Endothelial cell of umbilical vein (primary cell): ENCODE results near the gene LMF1. TPM values are rescaled to one million over a fixed set of nuclear protein-coding genes. Genes with fewer than 3 reads are reported as not detected.
A peak's percentile ranks its signal among the peaks of the same experiment; 100 is the strongest.

Source experiments
- Bru-seq: library from RNA; stranded (reverse); fragments of 400-500 nt; gene quantifications from one replicate; lab custom pipeline; 2021; lab: Mats Ljungman, UMichigan
- BruChase-seq, 2 experiments: library from RNA; stranded (reverse); fragments of 400-500 nt; gene quantifications; one replicate each; lab custom pipeline; 2021; lab: Mats Ljungman, UMichigan
- BruUV-seq: library from RNA; stranded (reverse); fragments of 400-500 nt; replicated peaks from 2 replicates; lab custom pipeline; 2021; lab: Mats Ljungman, UMichigan
- CTCF ChIA-PET: fragments of 300-600, 350-600 bp; sonication (Branson Sonifier 250); formaldehyde crosslinking; loops from one replicate; lab custom pipeline; 2021; ENCODE audit warnings: antibody characterized with exemption, inconsistent platforms; lab: Charles Lee
- POLR2A ChIA-PET: fragments of 300-600, 350-600 bp; sonication (Branson Sonifier 250); formaldehyde crosslinking; loops from one replicate; lab custom pipeline; 2021; ENCODE audit warnings: antibody characterized with exemption, inconsistent platforms; lab: Charles Lee
- DNase-seq: peaks from one replicate; pipeline ENCODE4 v3.0.0-alpha.2; 2011; ENCODE audit warnings: low read depth, low spot score
- FAIRE-seq: peaks from 2 replicates; lab custom pipeline; 2011; peaks lifted over from hg19 to GRCh38; lab: Jason Lieb, UNC
- H2AFZ ChIP-seq: 2 replicates; pipeline ENCODE4 v1.6.0; 2012; ENCODE audit warnings: low read depth, low read length, control low read depth, inconsistent platforms
- H3K27ac ChIP-seq: 2 replicates; pipeline ENCODE4 v1.5.1; 2011; ENCODE audit warnings: low read depth, mild to moderate bottlenecking, control low read depth, low read length, moderate library complexity; ENCODE audit not compliant: insufficient read depth
- H3K27me3 ChIP-seq, 2 experiments: 2 replicates each; pipeline versions ENCODE4 v1.6.0 to v1.6.1; 2011; ENCODE audit warnings: low read length in 2 of 2, mixed read lengths in 1 of 2; ENCODE audit not compliant: control insufficient read depth in 2 of 2, insufficient read depth in 2 of 2
- H3K36me3 ChIP-seq, 2 experiments: 2 replicates in 1 of 2; 3 replicates in 1 of 2; pipeline ENCODE4 v1.5.1; 2011; ENCODE audit warnings: low read length in 2 of 2, mild to moderate bottlenecking in 1 of 2, moderate library complexity in 1 of 2; ENCODE audit not compliant: control insufficient read depth in 2 of 2, insufficient read depth in 2 of 2; ENCODE audit errors: extremely low read depth in 1 of 2
- H3K4me1 ChIP-seq: 3 replicates; pipeline ENCODE4 v1.5.1; 2011; ENCODE audit warnings: mild to moderate bottlenecking, low read length; ENCODE audit not compliant: control insufficient read depth, insufficient read depth; ENCODE audit errors: extremely low read depth
- H3K4me2 ChIP-seq: 2 replicates; pipeline ENCODE4 v1.6.1; 2011; ENCODE audit warnings: low read length, control low read depth, mixed read lengths; ENCODE audit not compliant: insufficient read depth
- H3K4me3 ChIP-seq, 3 experiments: fragments of 200-600 bp in 1 of 3; sonication (generic), shearing (Covaris generic) in 1 of 3; replicated peaks in 1 of 3; 2 replicates each; pipeline ENCODE4 v1.5.1; 2011 to 2016; ENCODE audit warnings: control low read depth in 3 of 3, low read length in 3 of 3, mild to moderate bottlenecking in 2 of 3, inconsistent platforms in 1 of 3, low read depth in 1 of 3, moderate library complexity in 1 of 3; ENCODE audit not compliant: insufficient read depth in 1 of 3
- H3K79me2 ChIP-seq: 2 replicates; pipeline ENCODE4 v1.6.0; 2012; ENCODE audit warnings: low read length, inconsistent platforms; ENCODE audit not compliant: control insufficient read depth, insufficient read depth
- H3K9ac ChIP-seq: replicated peaks from 2 replicates; pipeline ENCODE3; 2011; ENCODE audit warnings: low read length, control low read depth; ENCODE audit not compliant: insufficient read depth; ENCODE audit errors: extremely low read depth
- H3K9me1 ChIP-seq: replicated peaks from 3 replicates; pipeline ENCODE4 v1.6.0; 2011; ENCODE audit warnings: mild to moderate bottlenecking, low read length; ENCODE audit not compliant: control insufficient read depth, insufficient read depth; ENCODE audit errors: extremely low read depth
- H3K9me3 ChIP-seq: replicated peaks from 2 replicates; pipeline ENCODE4 v1.5.1; 2012; ENCODE audit warnings: low read length, inconsistent platforms; ENCODE audit not compliant: control insufficient read depth, insufficient read depth
- H4K20me1 ChIP-seq: replicated peaks from 2 replicates; pipeline ENCODE3; 2011; ENCODE audit warnings: mild to moderate bottlenecking, low read length; ENCODE audit not compliant: control insufficient read depth, insufficient read depth; ENCODE audit errors: extremely low read depth
- CTCF ChIP-seq, 2 donors: IDR thresholded peaks; 1 replicate in 1 of 2; 2 replicates in 1 of 2; pipeline ENCODE4 v1.5.1; 2011; ENCODE audit warnings: low read length in 2 of 2, mild to moderate bottlenecking in 2 of 2, moderate library complexity in 2 of 2, control low read depth in 1 of 2, inconsistent platforms in 1 of 2, low read depth in 1 of 2; ENCODE audit not compliant: insufficient read depth in 1 of 2; ENCODE audit errors: extremely low read depth in 1 of 2
- EZH2 ChIP-seq: IDR thresholded peaks from 2 replicates; pipeline ENCODE4 v1.6.1; 2012; ENCODE audit warnings: borderline replicate concordance, low read depth, mild to moderate bottlenecking, moderate library complexity, low read length, inconsistent platforms; ENCODE audit not compliant: severe bottlenecking
- FOS ChIP-seq: IDR thresholded peaks from 2 replicates; pipeline ENCODE4 v1.6.1; 2011; ENCODE audit warnings: mild to moderate bottlenecking, low read length, moderate library complexity, borderline replicate concordance; ENCODE audit not compliant: insufficient read depth
- GATA2 ChIP-seq: IDR thresholded peaks from 2 replicates; pipeline ENCODE4 v1.7.0; 2011; ENCODE audit warnings: low read depth, mild to moderate bottlenecking, moderate library complexity, mixed read lengths, low read length; ENCODE audit not compliant: insufficient read length, insufficient read depth
- JUN ChIP-seq: IDR thresholded peaks from 2 replicates; pipeline ENCODE4 v1.6.1; 2011; ENCODE audit warnings: borderline replicate concordance, low read depth; ENCODE audit not compliant: insufficient read length, insufficient read depth
- MAX ChIP-seq: IDR thresholded peaks from 2 replicates; pipeline ENCODE4 v1.6.1; 2011; ENCODE audit not compliant: insufficient read depth, insufficient read length
- MYC ChIP-seq: IDR thresholded peaks from one replicate; pipeline ENCODE4 v1.6.1; 2011; ENCODE audit warnings: mild to moderate bottlenecking, low read depth, low read length
- POLR2A ChIP-seq: IDR thresholded peaks from 2 replicates; pipeline ENCODE4 v1.6.1; 2012; ENCODE audit warnings: low read depth, mild to moderate bottlenecking, control low read depth, low read length
- POLR2AphosphoS5 ChIP-seq: IDR thresholded peaks from 2 replicates; pipeline ENCODE4 v1.6.1; 2012; ENCODE audit warnings: low read depth, mild to moderate bottlenecking, control low read depth, low read length, moderate library complexity; ENCODE audit not compliant: insufficient read depth
- dilution Hi-C: fragments of 300-500 bp; cut with MboI; formaldehyde crosslinking; loops from one replicate; pipeline ENCODE4 v1.15.0; 2019; ENCODE audit warnings: low sequenced_read_pairs; ENCODE audit not compliant: extremely low pct_ligation_motif_present
- intact Hi-C: fragments of 100-400 bp; cut with micrococcal nuclease; formaldehyde crosslinking; loops from one replicate; pipeline ENCODE4 v1.10.0; 2022
- long read RNA-seq: library from polyadenylated mRNA; stranded (forward); transcript quantifications from one replicate; pipeline ENCODE4 v2.0.0, GENCODE V29; 2021
- polyA minus RNA-seq, 3 experiments: library from RNA; depleted of rRNA, polyadenylated mRNA; stranded (reverse); fragments of >200 nt; gene quantifications; 1 replicate in 1 of 3; 2 replicates in 2 of 3; pipeline ENCODE4 v1.2.3, GENCODE V29; 2011
- polyA plus RNA-seq, 4 experiments: library from polyadenylated mRNA; depleted of rRNA in 3 of 4; stranded (reverse) in 3 of 4; unstranded in 1 of 4; fragments of >200 nt; gene quantifications; 2 replicates each; pipeline versions ENCODE4 v1.2.1 to v1.2.3, GENCODE V29; 2011 to 2012; ENCODE audit warnings: missing spikeins in 1 of 4
- total RNA-seq: library from RNA; stranded (reverse); gene quantifications from 2 replicates; pipeline ENCODE4 v1.2.3, GENCODE V29; 2021

The LMF1 gene
- total RNA-seq (12.5 and 17.8 TPM in 2 replicates), polyA plus RNA-seq (14.3 and 17.8 TPM in 2 replicates), polyA minus RNA-seq (30.9 and 34.6 TPM in 2 replicates), Bru-seq, nascent RNA (percentile 40 among the genes with signal in this experiment), BruChase-seq, experiment 1, labeled RNA remaining after a 6-hour chase (percentile 52 among the genes with signal in this experiment), BruChase-seq, experiment 2, labeled RNA remaining after a 2-hour chase (percentile 46 among the genes with signal in this experiment)
- polyA plus RNA-seq (2011; cell fraction: cytosol; rRNA removed), result 6.7 and 7.5 TPM in 2 replicates
- 17.8 and 26.6 TPM in 2 replicates for polyA plus RNA-seq (2011; cell fraction: nucleus; rRNA removed)
- 15.8 and 23.9 TPM in 2 replicates for polyA plus RNA-seq (2012)
- 13.3 TPM for polyA minus RNA-seq (2011; cell fraction: cytosol; rRNA and poly(A)+ RNA removed)
- polyA minus RNA-seq (2011; cell fraction: nucleus; rRNA and poly(A)+ RNA removed), result 16.7 and 20.3 TPM in 2 replicates
- long read RNA-seq, partial matches to known transcripts, result 1 of 6 reads
- long read RNA-seq, other reads (novel, unspliced or antisense), result 5 of 6 reads

GRCh38 chr16:970766-971581 lies at the start of gene LMF1:
Gene LMF1, minus strand, starts transcription at chr16:970984. Its CDS starts 4 bp downstream, at chr16:970980.
- H4K20me1 ChIP-seq, result no peaks in the 10 kb centered on the region
- no peaks in the 10 kb centered on the region for H3K9me1 ChIP-seq
- H3K4me1 ChIP-seq, result peaks cover 7% of the 10 kb centered on the region
- H3K79me2 ChIP-seq, result no peaks in the 10 kb centered on the region
- CTCF ChIA-PET, result interaction anchor here (0.8 to 1.7 kb wide), 3 partner anchors 9 to 86 kb away, joined by 3 to 7 read pairs (median 3); partner anchors contain the start of gene SOX8
- TF ChIP-seq POLR2A, result peak; percentile 89
- no peak for TF ChIP-seq GATA2
- peak; percentile 66 for TF ChIP-seq POLR2AphosphoS5
- TF ChIP-seq EZH2, result no peak
- no peak for TF ChIP-seq CTCF (IDR thresholded peaks at IDR 0.05; ENCODE audit: extremely low read depth in 1 of 2, insufficient read depth in 1 of 2, low read depth in 1 of 2, low read length in 2 of 2)
- no peak for TF ChIP-seq FOS
- no peak for TF ChIP-seq MYC
- no peak for TF ChIP-seq JUN
- no peak for TF ChIP-seq MAX
- dilution Hi-C loops (no loop called here), intact Hi-C loops (loop anchor here (1.0 kb wide), 1 partner anchor 26 kb away; no protein-coding TSS in a partner anchor)
- no peaks in the 10 kb centered on the region for H3K36me3 ChIP-seq
- POLR2A ChIA-PET, result interaction anchor here (0.9 kb wide), 1 partner anchor 10 kb away, joined by 3 read pairs; the partner anchor contains the start of gene SOX8
- peak within 1 kb of the TSS; percentile 57 for H3K4me2 ChIP-seq
- no peaks in the 10 kb centered on the region for H3K9me3 ChIP-seq
- peak; percentile 93 for DNase-seq
- no peaks in the 10 kb centered on the region for H3K27me3 ChIP-seq
- H3K4me3 ChIP-seq, result peak within 1 kb of the TSS; percentile 64 to 97 (median 68)
- H2AFZ ChIP-seq, result peak within 1 kb of the TSS; percentile 94
- peak within 1 kb of the TSS; percentile 85 for H3K9ac ChIP-seq
- peak; percentile 97 for FAIRE-seq
- BruUV-seq, result no TSS peak
- peak within 1 kb of the TSS; percentile 59 for H3K27ac ChIP-seq
